ENCODE measurements around the gene STX4. TPM values are rescaled to one million over a fixed set of nuclear protein-coding genes. Genes with fewer than 3 reads are reported as not detected.

The STX4 gene
- total RNA-seq, 1 donor = 16.5 TPM

- Histone ChIP-seq H3K9me3 (ENCODE audit: low read depth, low read length) (no peaks in the 10 kb centered on the region), H3K4me1 (ENCODE audit: insufficient read depth, low read length) (peaks cover 15% of the 10 kb centered on the region), H3K27me3 (ENCODE audit: insufficient read depth, low read length) (no peaks in the 10 kb centered on the region), H3K4me3 (ENCODE audit: low read length) (no peak overlapping the region)
Measured at GRCh38 chr16:31029272-31029671, 4.1 kb upstream of the STX4 start.

GRCh38 chr16:31031276-31031675 lies 2.1 kb upstream of the STX4 start:
- Histone ChIP-seq H3K4me1 (ENCODE audit: insufficient read depth, low read length) (peaks cover 34% of the 10 kb centered on the region), H3K27me3 (ENCODE audit: insufficient read depth, low read length) (no peaks in the 10 kb centered on the region), H3K9me3 (ENCODE audit: low read depth, low read length) (no peaks in the 10 kb centered on the region), H3K4me3 (ENCODE audit: low read length) (no peak overlapping the region)

- H3K4me3 ChIP-seq (ENCODE audit: low read length) = peak overlapping the region; percentile 95
- H3K27me3 ChIP-seq (ENCODE audit: insufficient read depth, low read length) = no peaks in the 10 kb centered on the region
- no peaks in the 10 kb centered on the region for H3K9me3 ChIP-seq (ENCODE audit: low read depth, low read length)
- H3K4me1 ChIP-seq (ENCODE audit: insufficient read depth, low read length) = peaks cover 42% of the 10 kb centered on the region
Measured at GRCh38 chr16:31033709-31034492, 543 bp downstream of the STX4 start.

DNA sequence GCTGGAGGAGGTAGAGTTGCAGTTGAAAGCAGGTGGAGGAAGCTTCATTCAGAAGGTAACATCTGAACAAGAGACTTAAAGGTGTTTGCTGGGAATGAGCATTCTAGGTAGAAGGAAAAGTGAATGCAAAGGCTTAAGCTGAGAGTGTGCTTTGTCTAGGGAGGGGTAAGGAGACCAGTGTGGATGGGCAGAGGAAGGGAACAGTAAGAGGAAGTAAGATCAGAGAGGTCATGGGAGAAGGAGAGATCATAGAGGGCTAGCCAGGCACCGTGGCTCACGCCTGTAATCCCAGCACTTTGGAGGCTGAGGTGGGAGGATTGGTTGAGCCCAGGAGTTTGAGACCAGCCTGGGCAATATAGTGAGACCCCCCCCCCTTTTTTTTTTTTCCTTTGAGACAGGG lies 3.3 kb downstream of the STX4 start:
- Histone ChIP-seq H3K4me3 (ENCODE audit: low read length) (no peak overlapping the region), H3K27me3 (ENCODE audit: insufficient read depth, low read length) (no peaks in the 10 kb centered on the region), H3K4me1 (ENCODE audit: insufficient read depth, low read length) (peaks cover 42% of the 10 kb centered on the region)

DNA sequence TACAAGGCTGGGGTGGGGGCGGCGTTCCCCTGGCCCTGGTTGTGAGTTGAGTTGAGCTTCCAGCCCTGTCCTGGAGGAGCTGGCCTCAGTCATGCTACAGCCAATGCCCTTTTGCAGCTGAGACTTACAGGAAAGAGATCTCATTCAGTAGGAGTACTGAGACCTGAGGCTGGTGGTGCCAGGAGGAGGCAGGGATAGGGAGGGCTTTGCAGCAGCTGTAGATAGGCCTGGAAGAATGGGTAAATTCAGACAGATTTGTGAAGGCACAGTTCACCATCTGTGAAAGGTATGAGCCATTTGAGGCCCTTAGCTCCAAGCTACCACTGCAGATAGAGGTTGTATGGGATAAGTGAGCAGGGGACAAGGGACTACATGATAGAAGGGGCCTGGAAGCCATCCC lies 5.6 kb downstream of the STX4 start:
- H3K27me3 ChIP-seq (ENCODE audit: insufficient read depth, low read length) = no peaks in the 10 kb centered on the region
- no peak overlapping the region for H3K4me3 ChIP-seq (ENCODE audit: low read length)
- H3K9me3 ChIP-seq (ENCODE audit: low read depth, low read length) = no peaks in the 10 kb centered on the region
- peaks cover 28% of the 10 kb centered on the region for H3K4me1 ChIP-seq (ENCODE audit: insufficient read depth, low read length)

More for the DNA sequence above, 3.3 kb downstream of the STX4 start:
- no peaks in the 10 kb centered on the region for H3K9me3 ChIP-seq (ENCODE audit: low read depth, low read length)

- Histone ChIP-seq H3K4me3 (ENCODE audit: low read length) (no peak overlapping the region), H3K27me3 (ENCODE audit: insufficient read depth, low read length) (no peaks in the 10 kb centered on the region), H3K9me3 (ENCODE audit: low read depth, low read length) (no peaks in the 10 kb centered on the region), H3K4me1 (ENCODE audit: insufficient read depth, low read length) (no peaks in the 10 kb centered on the region)
Measured at GRCh38 chr16:31042866-31043265, 9.5 kb downstream of the STX4 start.

- H3K27me3 ChIP-seq (ENCODE audit: insufficient read depth, low read length) = no peaks in the 10 kb centered on the region
- H3K9me3 ChIP-seq (ENCODE audit: low read depth, low read length) = no peaks in the 10 kb centered on the region
- H3K4me1 ChIP-seq (ENCODE audit: insufficient read depth, low read length) = peaks cover under 1% of the 10 kb centered on the region
- no peak overlapping the region for H3K4me3 ChIP-seq (ENCODE audit: low read length)
Measured at GRCh38 chr16:31043352-31043751, 10.0 kb downstream of the STX4 start.

DNA sequence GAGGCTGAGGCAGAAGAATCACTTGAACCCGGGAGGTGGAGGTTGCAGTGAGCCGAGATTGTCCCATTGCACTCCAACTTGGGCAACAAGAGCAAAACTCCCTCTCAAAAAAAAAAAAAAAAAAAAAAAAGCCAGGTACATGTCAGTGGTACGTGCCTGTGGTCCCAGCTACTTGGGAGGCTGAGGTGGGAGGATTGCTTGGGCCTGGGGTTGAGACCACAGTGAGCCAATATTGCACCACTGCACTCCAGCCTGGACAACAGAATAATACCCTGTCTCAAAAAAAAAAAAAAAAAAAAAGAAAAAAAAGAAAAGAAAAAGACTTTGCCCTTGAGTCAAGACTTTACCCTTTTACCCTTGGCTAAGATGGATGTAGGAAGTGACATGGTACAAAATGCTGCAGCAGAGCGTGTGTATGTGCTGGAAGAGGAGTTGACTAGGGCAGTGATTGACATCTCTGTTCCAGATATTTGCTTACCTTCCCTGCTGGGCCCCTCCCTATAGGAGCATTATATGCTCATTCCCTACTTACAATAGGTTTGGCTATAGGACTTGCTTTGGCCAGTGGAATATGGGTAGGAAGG lies 10.6 kb downstream of the STX4 start:
- Histone ChIP-seq H3K27me3 (ENCODE audit: insufficient read depth, low read length) (no peaks in the 10 kb centered on the region), H3K4me3 (ENCODE audit: low read length) (no peak overlapping the region), H3K9me3 (ENCODE audit: low read depth, low read length) (no peaks in the 10 kb centered on the region), H3K4me1 (ENCODE audit: insufficient read depth, low read length) (peaks cover 3% of the 10 kb centered on the region)

DNA sequence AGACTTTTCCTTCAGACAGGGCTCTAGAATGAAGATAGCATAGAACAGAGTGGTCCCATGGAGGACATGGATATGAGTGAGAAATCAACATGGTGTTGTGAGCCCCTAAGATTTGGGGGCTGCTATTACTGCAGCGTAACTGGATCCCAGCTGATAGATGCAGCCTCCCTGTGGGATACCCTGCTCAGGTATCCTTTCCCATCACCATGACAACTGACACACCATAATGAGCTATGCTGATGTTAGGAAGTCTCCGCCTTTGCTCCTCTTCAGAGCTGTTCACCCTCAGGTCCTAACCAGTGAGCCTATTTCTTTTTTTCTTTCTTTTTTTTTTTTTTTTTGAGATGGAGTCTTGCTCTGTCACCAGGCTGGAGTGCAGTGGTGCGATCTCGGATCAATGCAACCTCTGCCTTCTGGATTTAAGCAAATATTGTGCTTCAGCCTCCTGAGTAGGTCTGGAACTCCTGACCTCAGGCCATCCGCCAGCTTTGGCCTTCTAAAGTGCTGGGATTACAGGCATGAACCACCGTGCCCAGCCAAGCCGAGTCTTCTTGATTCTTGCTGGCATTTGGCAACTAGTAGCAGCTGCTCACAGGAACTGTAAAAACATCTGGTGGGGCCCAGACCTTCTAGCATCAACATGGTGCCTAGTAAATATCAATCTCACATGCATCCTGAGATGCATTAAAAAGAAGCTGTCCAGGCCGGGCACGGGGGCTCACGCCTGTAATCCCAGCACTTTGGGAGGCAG lies 17.1 kb downstream of the STX4 start:
- Histone ChIP-seq H3K27me3 (ENCODE audit: insufficient read depth, low read length) (no peaks in the 10 kb centered on the region), H3K4me1 (ENCODE audit: insufficient read depth, low read length) (peaks cover 10% of the 10 kb centered on the region), H3K9me3 (ENCODE audit: low read depth, low read length) (no peaks in the 10 kb centered on the region), H3K4me3 (ENCODE audit: low read length) (no peak overlapping the region)

- Histone ChIP-seq H3K27me3 (ENCODE audit: insufficient read depth, low read length) (no peaks in the 10 kb centered on the region), H3K4me1 (ENCODE audit: insufficient read depth, low read length) (peaks cover 10% of the 10 kb centered on the region), H3K4me3 (ENCODE audit: low read length) (no peak overlapping the region), H3K9me3 (ENCODE audit: low read depth, low read length) (no peaks in the 10 kb centered on the region)
Measured at GRCh38 chr16:31052114-31052513, 18.8 kb downstream of the STX4 start.

DNA sequence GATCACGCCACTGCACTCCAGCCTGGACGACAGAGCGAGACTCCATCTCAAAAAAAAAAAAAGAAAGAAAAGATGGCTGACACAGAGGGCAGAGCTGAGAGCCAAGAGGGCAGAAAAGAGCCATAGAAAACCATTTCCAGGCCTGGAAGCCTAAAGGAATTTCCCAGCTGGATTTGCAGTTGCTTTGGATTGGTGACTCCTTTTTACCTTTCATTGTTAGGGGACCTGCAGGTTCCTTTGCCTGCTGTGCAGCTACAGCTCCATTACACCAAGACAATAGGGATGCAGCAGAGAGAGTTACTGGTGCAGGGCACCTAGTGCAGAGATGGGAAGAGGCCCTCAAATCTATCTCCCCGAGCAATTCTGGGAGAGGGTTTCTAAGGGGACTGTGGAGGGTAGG lies 22.3 kb downstream of the STX4 start:
- peaks cover 7% of the 10 kb centered on the region for H3K4me1 ChIP-seq (ENCODE audit: insufficient read depth, low read length)
- no peaks in the 10 kb centered on the region for H3K27me3 ChIP-seq (ENCODE audit: insufficient read depth, low read length)
- no peaks in the 10 kb centered on the region for H3K9me3 ChIP-seq (ENCODE audit: low read depth, low read length)
- H3K4me3 ChIP-seq (ENCODE audit: low read length) = no peak overlapping the region

DNA sequence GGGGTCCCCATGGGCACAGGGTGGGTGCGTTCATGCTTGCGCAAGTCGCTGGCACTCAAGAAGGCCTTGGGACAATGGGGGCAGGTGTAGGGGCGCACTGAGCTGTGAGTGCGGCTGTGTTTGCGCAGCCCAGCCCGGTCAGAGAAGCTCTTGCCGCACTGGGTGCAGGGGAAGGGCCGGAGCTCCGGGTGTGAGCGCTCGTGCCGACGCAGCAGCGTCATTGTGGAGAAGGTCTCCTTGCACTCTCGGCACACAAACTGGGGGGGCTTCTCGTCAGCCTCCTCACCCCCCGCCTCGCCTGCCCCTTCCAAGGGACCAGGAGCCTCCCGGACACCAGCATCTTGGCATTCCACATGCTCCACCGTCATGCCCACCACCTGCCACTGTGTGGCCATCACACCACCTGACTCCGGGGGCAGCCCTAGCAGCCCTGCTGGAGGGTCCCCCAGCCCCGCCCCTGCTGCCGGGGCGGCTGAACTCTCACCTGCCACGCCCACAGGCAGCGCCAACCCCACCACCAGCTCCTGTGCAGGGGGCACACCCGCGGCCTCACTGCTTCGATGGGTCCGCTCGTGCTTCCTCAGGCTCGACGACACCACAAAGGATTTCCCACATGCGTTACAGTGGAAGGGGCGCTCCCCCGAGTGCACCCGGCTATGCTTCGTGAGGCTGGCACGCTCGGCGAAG lies 27.9 kb downstream of the STX4 start:
- Histone ChIP-seq H3K27me3 (ENCODE audit: insufficient read depth, low read length) (no peaks in the 10 kb centered on the region), H3K4me3 (ENCODE audit: low read length) (no peak overlapping the region), H3K9me3 (ENCODE audit: low read depth, low read length) (no peaks in the 10 kb centered on the region), H3K4me1 (ENCODE audit: insufficient read depth, low read length) (peaks cover 36% of the 10 kb centered on the region)

DNA sequence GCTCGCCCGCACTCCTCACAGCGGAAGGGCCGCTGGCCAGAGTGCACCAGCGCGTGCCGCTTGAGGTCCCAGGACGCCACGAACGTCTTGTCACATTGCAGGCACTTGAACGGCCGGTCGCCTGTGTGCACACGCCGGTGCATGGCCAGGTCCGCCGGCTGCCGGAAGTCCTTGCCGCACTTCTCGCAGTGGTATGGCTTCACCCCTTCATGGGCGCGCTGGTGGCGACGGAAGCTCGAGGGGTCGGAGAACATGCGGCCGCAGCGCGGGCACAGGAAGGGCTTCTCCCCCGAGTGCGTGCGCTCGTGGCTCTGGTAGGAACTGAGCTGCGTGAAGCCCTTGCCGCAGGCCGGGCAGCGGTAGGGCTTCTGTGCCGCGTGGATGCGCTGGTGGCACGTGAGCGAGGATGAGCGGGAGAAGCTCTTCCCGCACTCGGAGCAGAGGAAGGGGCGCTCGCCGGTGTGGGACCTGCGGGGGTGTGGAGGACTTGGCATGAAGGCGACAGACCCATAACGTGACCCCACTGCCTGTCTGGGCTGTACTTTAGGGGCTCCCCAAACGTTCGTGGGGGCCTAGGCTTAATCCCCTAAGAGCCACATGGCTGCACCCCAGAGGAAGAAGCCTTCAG lies 28.6 kb downstream of the STX4 start:
- H3K4me1 ChIP-seq (ENCODE audit: insufficient read depth, low read length) = peaks cover 40% of the 10 kb centered on the region
- H3K4me3 ChIP-seq (ENCODE audit: low read length) = no peak overlapping the region

DNA sequence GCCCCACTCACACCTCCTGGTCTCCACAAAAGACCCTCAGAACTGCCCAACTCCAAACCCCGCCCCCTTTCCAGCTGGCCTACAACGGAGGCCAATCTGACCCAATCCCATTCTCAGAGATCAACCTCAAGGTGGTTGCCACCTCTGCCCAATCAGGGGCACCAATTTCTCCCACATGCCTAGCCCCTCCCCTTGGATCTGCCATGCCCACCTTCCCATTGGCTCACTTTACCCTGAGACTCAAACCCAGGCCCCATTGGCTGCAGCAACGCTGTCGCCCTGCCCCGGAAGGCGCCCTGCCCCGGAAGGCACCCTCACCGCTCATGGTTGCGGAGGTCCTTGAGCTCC lies 30.1 kb downstream of the STX4 start:
- Histone ChIP-seq H3K9me3 (ENCODE audit: low read depth, low read length) (no peaks in the 10 kb centered on the region), H3K4me3 (ENCODE audit: low read length) (no peak overlapping the region), H3K27me3 (ENCODE audit: insufficient read depth, low read length) (no peaks in the 10 kb centered on the region), H3K4me1 (ENCODE audit: insufficient read depth, low read length) (peaks cover 40% of the 10 kb centered on the region)

More for the DNA sequence above, 28.6 kb downstream of the STX4 start:
- Histone ChIP-seq H3K27me3 (ENCODE audit: insufficient read depth, low read length) (no peaks in the 10 kb centered on the region), H3K9me3 (ENCODE audit: low read depth, low read length) (no peaks in the 10 kb centered on the region)
